DMS 273 (cell line): ENCODE data around the gene CSPG5.

Source experiments
- DNase-seq: peaks from one replicate; lab custom pipeline; 2025; ENCODE audit not compliant: unreplicated experiment; lab: John Stamatoyannopoulos, UW

CSPG5 gene

DNA sequence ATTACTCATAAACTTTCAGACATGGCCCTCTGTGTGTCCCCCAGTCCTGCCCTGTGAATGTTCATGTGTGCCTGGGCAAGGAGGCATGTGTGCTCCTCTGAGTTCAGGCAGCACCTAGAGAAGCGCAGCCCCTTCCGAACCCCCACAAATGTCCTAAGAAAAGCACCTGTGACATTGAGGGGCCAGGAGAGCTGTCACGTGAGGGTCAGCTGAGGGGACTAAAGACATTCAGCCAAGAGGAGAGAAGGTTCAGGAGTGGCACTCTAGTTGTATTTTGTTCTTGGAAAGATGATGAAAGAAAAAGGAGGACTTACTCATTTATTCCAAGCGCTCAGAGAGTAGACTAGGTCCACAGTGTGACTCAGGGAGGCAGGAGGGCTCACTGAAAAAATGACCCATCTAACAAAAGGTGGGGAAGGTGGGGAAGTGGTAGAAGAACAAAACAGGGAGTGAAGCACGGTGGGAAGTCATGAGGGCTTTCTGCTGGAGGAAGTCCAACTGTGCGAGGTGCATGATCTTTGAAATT lies 37.0 kb downstream of the CSPG5 start:
- DNase-seq: no peak

- DNase-seq: no peak
Observed at GRCh38 chr3:47540281-47540680, 38.4 kb downstream of the CSPG5 start.

DNA sequence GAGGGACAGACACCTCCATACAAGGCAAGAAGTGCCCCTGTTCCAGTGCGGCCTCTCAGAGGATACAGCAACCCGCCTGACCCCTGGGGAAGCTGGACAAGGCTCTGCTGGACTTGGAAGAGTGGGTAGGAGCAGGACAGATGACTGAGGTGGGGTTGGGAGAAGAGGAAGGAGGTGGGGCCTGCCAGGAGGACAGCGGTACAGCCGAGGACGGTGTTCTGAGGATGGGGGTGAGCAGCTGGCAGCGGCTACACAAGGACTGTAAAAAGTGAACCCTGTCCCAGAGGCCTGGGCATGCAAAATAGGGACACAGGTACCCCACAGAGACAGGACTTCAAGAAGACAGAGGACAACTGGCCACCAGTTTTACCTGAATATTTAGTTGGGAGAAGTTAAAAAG lies 41.7 kb downstream of the CSPG5 start:
- DNase-seq: no peak

GRCh38 chr3:47536221-47536891 lies 42.3 kb downstream of the CSPG5 start:
- DNase-seq: no peak

GRCh38 chr3:47533996-47534454 lies 44.6 kb downstream of the CSPG5 start:
- no peak for DNase-seq

DNA sequence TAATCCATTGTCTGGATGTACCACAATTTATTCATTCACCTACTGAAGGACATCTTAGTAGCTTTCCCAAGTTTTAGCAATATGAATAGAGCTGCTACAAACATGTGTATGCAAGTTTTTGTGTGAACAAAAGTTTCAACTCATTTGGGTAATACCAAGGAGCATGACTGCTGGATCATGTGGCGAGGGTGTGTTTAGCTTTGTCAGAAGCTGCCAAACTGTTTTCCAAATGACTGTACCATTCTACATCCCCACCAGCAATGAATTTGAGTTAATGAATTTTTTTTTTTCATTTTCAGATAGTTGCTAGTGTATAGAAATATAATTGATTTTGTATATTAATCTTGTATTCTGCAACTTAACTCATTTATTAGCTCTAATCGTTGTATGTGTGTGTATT lies 45.2 kb downstream of the CSPG5 start:
- no peak for DNase-seq

DNA sequence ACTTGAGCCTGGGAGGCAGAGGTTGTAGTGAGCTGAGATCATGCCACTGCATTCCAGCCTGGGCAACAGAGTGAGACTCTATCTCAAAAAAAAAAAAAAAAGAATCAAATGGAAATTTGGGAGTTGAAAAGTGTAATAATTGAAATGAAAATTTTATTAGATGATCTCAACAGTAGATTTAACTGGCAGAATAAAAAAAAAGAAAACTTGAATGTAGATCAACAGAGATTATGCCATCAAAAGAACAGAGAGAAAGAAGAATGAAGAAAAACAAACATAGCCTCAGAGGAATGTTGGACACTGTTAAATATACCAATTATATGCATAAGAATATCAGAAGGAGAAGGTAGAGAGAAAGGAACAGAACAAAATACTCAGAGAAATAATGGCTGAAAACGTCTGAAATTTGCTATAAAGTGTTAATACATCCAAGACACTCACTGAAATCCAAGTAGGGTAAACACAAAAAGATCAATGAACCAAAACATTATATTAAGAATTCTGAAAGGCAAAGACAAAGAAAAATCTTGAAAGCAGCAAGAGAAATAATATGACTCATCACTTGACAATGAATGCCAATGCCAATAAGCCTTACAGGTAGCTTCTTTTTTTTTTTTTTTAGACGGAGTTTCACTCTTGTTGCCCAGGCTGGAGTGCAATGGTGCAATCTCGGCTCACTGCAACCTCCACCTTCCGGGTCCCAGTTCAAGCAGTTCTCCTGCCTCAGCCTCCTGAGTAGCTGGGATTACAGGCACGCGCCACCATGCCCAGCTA lies 50.5 kb downstream of the CSPG5 start:
- no peak for DNase-seq

- DNase-seq: no peak
Observed at GRCh38 chr3:47525617-47526016, 53.0 kb downstream of the CSPG5 start.

- no peak for DNase-seq
Observed at GRCh38 chr3:47523310-47524073, 55.2 kb downstream of the CSPG5 start.

- peak; percentile 92 for DNase-seq
Observed at GRCh38 chr3:47522082-47522987, 56.3 kb downstream of the CSPG5 start.

- DNase-seq: no peak
Observed at GRCh38 chr3:47520756-47521155, 57.9 kb downstream of the CSPG5 start.

DNA sequence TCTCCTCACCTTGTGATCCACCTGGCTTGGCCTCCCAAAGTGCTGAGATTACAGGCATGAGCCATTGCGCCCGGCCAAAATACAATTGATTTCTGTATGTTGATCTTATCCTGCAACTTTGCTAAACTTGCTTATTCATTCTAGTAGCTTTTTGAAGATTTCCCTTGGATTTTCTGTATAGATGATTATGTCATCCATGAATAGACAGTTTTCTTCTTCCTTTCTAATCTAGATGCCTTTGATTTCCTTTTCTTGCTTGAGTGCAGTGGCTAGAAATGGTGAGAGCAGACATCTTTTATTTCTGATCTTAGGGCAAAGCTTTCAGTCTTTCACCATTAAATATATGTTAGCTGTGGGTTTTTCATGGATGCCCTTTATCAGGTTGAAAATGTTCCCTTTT lies 60.7 kb downstream of the CSPG5 start:
- DNase-seq: no peak

- DNase-seq: peak; percentile 43
Observed at GRCh38 chr3:47515864-47516319, 62.8 kb downstream of the CSPG5 start.

DNA sequence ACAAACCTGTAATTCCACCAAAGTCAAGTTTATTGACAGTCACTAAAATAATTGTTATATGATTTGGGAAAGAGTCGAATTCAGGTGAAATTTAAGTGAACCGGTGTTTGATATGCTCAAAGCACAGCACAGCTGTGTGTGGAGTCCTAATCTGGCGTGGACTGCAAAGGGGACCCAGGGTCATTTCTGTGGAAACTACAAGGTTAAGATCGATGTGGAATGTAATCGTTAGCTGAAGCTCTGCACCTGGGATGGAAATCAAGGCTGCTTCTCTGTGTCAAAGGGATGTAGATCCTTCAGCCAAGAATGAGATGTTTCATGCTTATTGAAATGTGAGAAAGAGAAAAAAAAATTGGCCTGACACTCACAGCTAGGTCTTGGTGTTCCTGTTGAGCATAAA lies 63.6 kb downstream of the CSPG5 start:
- DNase-seq: peak; percentile 9

GRCh38 chr3:47513125-47513929 lies 65.3 kb downstream of the CSPG5 start, which contains the start of gene ELP6:
ELP6 (minus strand) TSS chr3:47513712; CDS start chr3:47513590, 122 bp downstream.
- DNase-seq: peak; percentile 98

GRCh38 chr3:47512416-47513124 lies 66.1 kb downstream of the CSPG5 start:
- peak; percentile 39 for DNase-seq
